Brain microvascular endothelial cell (primary cell): ENCODE data around the gene LAMB3.

Source experiments
- DNase-seq: peaks from one replicate; pipeline ENCODE4 v3.0.0-alpha.2; 2020
- H3K27ac ChIP-seq: fragments of 250-450 bp; sonication (Bioruptor Pico); 2 replicates; pipeline ENCODE4 v1.5.1; 2020; ENCODE audit warnings: mild to moderate bottlenecking, moderate library complexity
- H3K27me3 ChIP-seq: fragments of 250-450 bp; sonication (Bioruptor Pico); replicated peaks from 2 replicates; pipeline ENCODE4 v1.5.1; 2020; ENCODE audit warnings: mild to moderate bottlenecking
- H3K36me3 ChIP-seq: fragments of 250-450 bp; sonication (Bioruptor Pico); replicated peaks from 2 replicates; pipeline ENCODE4 v1.5.1; 2020; ENCODE audit warnings: mild to moderate bottlenecking
- H3K4me3 ChIP-seq: 2 replicates; pipeline ENCODE4 v1.5.1; 2011; ENCODE audit warnings: low read depth, mild to moderate bottlenecking, control low read depth, low read length, moderate library complexity
- CTCF ChIP-seq: IDR thresholded peaks from 2 replicates; pipeline ENCODE4 v1.5.1; 2011; ENCODE audit warnings: low read depth, mild to moderate bottlenecking, moderate library complexity, low read length, control low read depth, inconsistent platforms; ENCODE audit errors: missing control alignments
- in situ Hi-C: cut with HindIII; loops from 2 replicates; pipeline ENCODE4 v1.10.0; 2017; ENCODE audit warnings: low sequenced_read_pairs, low pct_ligation_motif_present

The LAMB3 gene

GRCh38 chr1:209618756-209619420 is 33.3 kb downstream of the LAMB3 start:
- no peak overlapping the region for H3K27ac ChIP-seq
- DNase-seq = no peak
- H3K4me3 ChIP-seq = no peak overlapping the region
- H3K36me3 ChIP-seq = no peaks in the 10 kb centered on the region
- no peak for TF ChIP-seq CTCF
- in situ Hi-C loops = no loop called here
- no peaks in the 10 kb centered on the region for H3K27me3 ChIP-seq

GRCh38 chr1:209618291-209618690 is 33.9 kb downstream of the LAMB3 start:
- in situ Hi-C loops = no loop called here
- H3K27ac ChIP-seq = no peak overlapping the region
- DNase-seq = no peak
- TF ChIP-seq CTCF = no peak
- H3K36me3 ChIP-seq = no peaks in the 10 kb centered on the region
- H3K4me3 ChIP-seq = no peak overlapping the region
- H3K27me3 ChIP-seq = no peaks in the 10 kb centered on the region

- H3K36me3 ChIP-seq = no peaks in the 10 kb centered on the region
- no peak overlapping the region for H3K4me3 ChIP-seq
- H3K27ac ChIP-seq = no peak overlapping the region
- no peak for TF ChIP-seq CTCF
- DNase-seq = no peak
- in situ Hi-C loops = no loop called here
- H3K27me3 ChIP-seq = no peaks in the 10 kb centered on the region
Observed at GRCh38 chr1:209617755-209618154, 34.5 kb downstream of the LAMB3 start.

GRCh38 chr1:209617047-209617673 is 35.1 kb downstream of the LAMB3 start:
- DNase-seq = no peak
- in situ Hi-C loops = no loop called here
- no peak overlapping the region for H3K27ac ChIP-seq
- no peak for TF ChIP-seq CTCF
- no peak overlapping the region for H3K4me3 ChIP-seq
- no peaks in the 10 kb centered on the region for H3K36me3 ChIP-seq
- H3K27me3 ChIP-seq = no peaks in the 10 kb centered on the region

GRCh38 chr1:209616366-209617046 is 35.7 kb downstream of the LAMB3 start:
- TF ChIP-seq CTCF = no peak
- Histone ChIP-seq H3K27ac (no peak overlapping the region), H3K36me3 (no peaks in the 10 kb centered on the region), H3K4me3 (no peak overlapping the region), H3K27me3 (no peaks in the 10 kb centered on the region)
- in situ Hi-C loops = no loop called here
- no peak for DNase-seq

GRCh38 chr1:209614906-209615305 is 37.3 kb downstream of the LAMB3 start:
- TF ChIP-seq CTCF = no peak
- no peak overlapping the region for H3K27ac ChIP-seq
- no peak for DNase-seq
- H3K27me3 ChIP-seq = no peaks in the 10 kb centered on the region
- in situ Hi-C loops = no loop called here
- no peaks in the 10 kb centered on the region for H3K36me3 ChIP-seq
- no peak overlapping the region for H3K4me3 ChIP-seq
